GM23338 (cell line): ENCODE results near the gene PRKAR1B. TPM values are rescaled to one million over a fixed set of nuclear protein-coding genes. Genes with fewer than 3 reads are reported as not detected.

ENCODE experiments used
- ATAC-seq: fragments of 200-7000 bp; cut with Tn5 transposase; 3 replicates; pipeline ENCODE4 v1.9.1; 2020
- DNase-seq: peaks from one replicate; pipeline ENCODE4 v3.0.0-alpha.2; 2015; ENCODE audit warnings: low spot score
- H2AFZ ChIP-seq: fragments of 200-600 bp; sonication (generic); 2 replicates; pipeline ENCODE4 v1.8.0; 2016; ENCODE audit warnings: antibody characterized with exemption, mild to moderate bottlenecking, moderate library complexity
- H3F3A ChIP-seq: fragments of 200-600 bp; sonication (generic); replicated peaks from 2 replicates; pipeline ENCODE4 v1.8.0; 2017; ENCODE audit warnings: antibody characterized with exemption, mixed run types, low read depth
- H3K27ac ChIP-seq: fragments of 200-600 bp; sonication (generic); 2 replicates; pipeline ENCODE4 v1.6.1; 2016; ENCODE audit warnings: low read depth
- H3K27me3 ChIP-seq: fragments of 200-600 bp; sonication (generic); 2 replicates; pipeline ENCODE4 v1.8.0; 2016; ENCODE audit warnings: mild to moderate bottlenecking, mixed run types, moderate library complexity; ENCODE audit not compliant: insufficient read depth
- H3K36me3 ChIP-seq: fragments of 200-600 bp; sonication (generic); 2 replicates; pipeline ENCODE4 v1.8.0; 2016; ENCODE audit warnings: mild to moderate bottlenecking; ENCODE audit not compliant: insufficient read depth
- H3K4me1 ChIP-seq: fragments of 200-600 bp; sonication (generic); 2 replicates; pipeline ENCODE4 v1.8.0; 2016; ENCODE audit warnings: mild to moderate bottlenecking, moderate library complexity; ENCODE audit not compliant: insufficient read depth
- H3K4me2 ChIP-seq: fragments of 200-600 bp; sonication (generic); 2 replicates; pipeline ENCODE4 v1.7.1; 2017; ENCODE audit warnings: mixed run types
- H3K4me3 ChIP-seq: fragments of 200-600 bp; sonication (generic); 2 replicates; pipeline ENCODE4 v1.6.1; 2016; ENCODE audit warnings: mixed run types
- H3K79me2 ChIP-seq: fragments of 200-600 bp; sonication (generic); replicated peaks from 2 replicates; pipeline ENCODE4 v1.8.0; 2017; ENCODE audit warnings: mild to moderate bottlenecking; ENCODE audit not compliant: insufficient read depth
- H3K9me2 ChIP-seq: fragments of 200-600 bp; sonication (generic); 2 replicates; pipeline ENCODE4 v1.8.0; 2017; ENCODE audit not compliant: insufficient read depth
- H4K20me1 ChIP-seq: fragments of 200-600 bp; sonication (generic); replicated peaks from 2 replicates; pipeline ENCODE4 v1.8.0; 2017; ENCODE audit warnings: mild to moderate bottlenecking; ENCODE audit not compliant: insufficient read depth
- H3K27ac Mint-ChIP-seq: 2 replicates; pipeline ENCODE4 v1.8.0; 2020; ENCODE audit warnings: inconsistent platforms, mild to moderate bottlenecking, moderate library complexity, mixed read lengths
- H3K27me3 Mint-ChIP-seq: 3 replicates; pipeline ENCODE4 v1.8.0; 2022; ENCODE audit warnings: low read depth, mild to moderate bottlenecking, moderate library complexity, mixed read lengths, inconsistent platforms; ENCODE audit not compliant: insufficient read depth, poor library complexity
- H3K36me3 Mint-ChIP-seq: 3 replicates; pipeline ENCODE4 v1.8.0; 2021; ENCODE audit warnings: low read depth, mild to moderate bottlenecking, inconsistent platforms, moderate library complexity, mixed read lengths
- H3K4me1 Mint-ChIP-seq: 3 replicates; pipeline ENCODE4 v1.8.0; 2020; ENCODE audit warnings: mild to moderate bottlenecking, inconsistent platforms, mixed read lengths
- H3K4me3 Mint-ChIP-seq: 3 replicates; pipeline ENCODE4 v1.8.0; 2021; ENCODE audit warnings: moderate library complexity, mild to moderate bottlenecking, inconsistent platforms, mixed read lengths
- H3K9me3 Mint-ChIP-seq: 3 replicates; pipeline ENCODE4 v1.8.0; 2020; ENCODE audit warnings: moderate library complexity, mild to moderate bottlenecking, inconsistent platforms, mixed read lengths
- EZH2 ChIP-seq: fragments of 200-600 bp; sonication (generic); IDR thresholded peaks from one replicate; pipeline ENCODE4 v1.8.0; 2017; ENCODE audit warnings: antibody characterized with exemption, mild to moderate bottlenecking, low read depth; ENCODE audit not compliant: unreplicated experiment
- EZH2phosphoT487 ChIP-seq: fragments of 200-600 bp; sonication (generic); IDR thresholded peaks from one replicate; pipeline ENCODE4 v1.8.1; 2018; ENCODE audit warnings: antibody characterized with exemption; ENCODE audit not compliant: unreplicated experiment
- JUNB ChIP-seq: IDR thresholded peaks from one replicate; pipeline ENCODE4 v1.6.1; 2016; ENCODE audit warnings: antibody characterized with exemption; ENCODE audit not compliant: unreplicated experiment
- NANOG ChIP-seq: IDR thresholded peaks from 2 replicates; pipeline ENCODE4 v1.6.1; 2016; ENCODE audit warnings: antibody characterized with exemption, borderline replicate concordance
- POLR2AphosphoS5 ChIP-seq: IDR thresholded peaks from 2 replicates; pipeline ENCODE4 v1.6.1; 2016; ENCODE audit warnings: antibody characterized with exemption, low read depth
- REST ChIP-seq: IDR thresholded peaks from one replicate; pipeline ENCODE4 v1.6.1; 2018; ENCODE audit warnings: antibody characterized with exemption; ENCODE audit not compliant: unreplicated experiment
- STAT1 ChIP-seq: IDR thresholded peaks from one replicate; pipeline ENCODE4 v1.6.1; 2016; ENCODE audit warnings: antibody characterized with exemption; ENCODE audit not compliant: unreplicated experiment
- ZNF114 ChIP-seq: fragments of 250-450 bp; sonication (Bioruptor Pico); IDR thresholded peaks from 2 replicates; pipeline ENCODE4 v1.5.0; 2020; ENCODE audit warnings: mild to moderate bottlenecking, moderate library complexity
- ZNF331 ChIP-seq: fragments of 250-450 bp; sonication (Bioruptor Pico); IDR thresholded peaks from 2 replicates; pipeline ENCODE4 v1.5.0; 2020; ENCODE audit warnings: low read depth, mild to moderate bottlenecking, moderate library complexity
- polyA plus RNA-seq: library from polyadenylated mRNA; unstranded; fragments of >200 nt; fragmentation: Nextera tagmentation; extraction: Ambion mirVana; gene quantifications from 2 replicates; pipeline ENCODE4 v1.2.1, GENCODE V29; 2016
- total RNA-seq: library from RNA; depleted of rRNA; stranded (reverse); fragments of >200 nt; shearing (Covaris generic); gene quantifications from 2 replicates; pipeline ENCODE4 v1.2.3, GENCODE V29; 2014
- TF ChIP-seq, protein P1 (sequence below), 2 experiments: fragments of 200-600 bp in 1 of 2; sonication (generic) in 1 of 2; conservative IDR thresholded peaks; 2 replicates each; pipeline versions ENCODE4 v1.5.1 to v1.6.1; 2016 to 2017; ENCODE audit warnings: antibody characterized with exemption in 2 of 2, low read depth in 2 of 2, mild to moderate bottlenecking in 2 of 2, moderate library complexity in 1 of 2

PRKAR1B gene
- total and polyA plus RNA-seq, 2 experiments from 2014 or later, result 35.7 to 36.7 TPM

DNA sequence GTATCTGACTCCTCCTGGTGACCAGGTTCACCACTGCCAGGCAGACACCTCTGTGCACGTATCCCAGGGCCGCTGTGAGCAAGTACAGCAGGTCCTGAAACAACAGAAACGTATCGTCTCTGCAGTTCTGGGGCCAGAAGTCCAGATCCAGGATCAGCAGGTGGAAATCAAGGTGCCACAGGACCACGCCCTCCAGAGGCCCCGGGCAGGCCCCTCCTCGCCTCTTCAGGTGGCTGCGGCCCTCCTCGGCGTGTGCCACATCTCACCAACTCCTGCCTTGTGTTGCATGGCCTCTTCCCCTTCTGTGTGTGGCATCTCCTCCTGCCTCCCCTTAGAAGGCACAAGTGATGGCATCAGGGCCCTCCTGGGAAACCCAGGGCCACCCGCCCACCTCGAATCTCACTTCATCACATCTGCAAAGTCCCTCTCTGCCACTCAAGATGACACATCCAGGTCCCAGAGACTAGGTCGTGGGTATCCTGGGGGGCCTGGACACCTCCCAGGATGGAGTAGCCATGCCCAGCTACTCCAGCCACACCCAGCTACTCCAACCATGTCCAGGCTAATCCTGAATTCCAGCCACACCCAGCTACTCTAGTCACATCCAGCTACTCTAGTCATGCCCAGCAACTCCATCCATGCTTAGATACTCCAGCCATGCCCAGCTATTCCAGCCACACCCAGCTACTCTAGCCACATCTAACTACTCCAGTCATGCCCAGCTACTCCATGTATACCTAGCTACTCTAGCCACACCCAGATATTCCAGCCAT lies 53.2 kb downstream of the PRKAR1B start:
- no peak for ATAC-seq

DNA sequence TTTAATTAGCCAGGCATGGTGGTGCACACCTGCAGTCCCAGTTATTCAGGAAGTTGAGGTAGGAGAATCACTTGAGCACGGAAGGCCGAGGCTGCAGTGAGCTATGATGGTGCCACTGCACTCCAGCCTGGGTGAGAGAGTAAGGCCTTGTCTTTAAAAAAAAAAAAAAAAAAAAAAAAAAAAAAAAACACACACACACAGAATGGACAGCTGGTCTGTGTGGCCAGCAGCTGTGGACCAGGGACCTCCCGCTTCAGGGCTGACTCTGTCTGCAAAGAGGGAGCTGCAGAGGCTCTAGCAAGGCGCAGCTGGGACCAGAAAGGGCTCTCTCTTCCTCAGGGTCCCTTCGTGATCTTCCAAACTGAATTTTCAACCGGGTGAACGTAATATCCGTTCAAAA lies 54.2 kb downstream of the PRKAR1B start:
- Mint-ChIP-seq H3K4me1 (no peaks in the 10 kb centered on the region), H3K27me3 (peaks cover 8% of the 10 kb centered on the region), H3K27ac (no peak overlapping the region), H3K4me3 (no peak overlapping the region), H3K36me3 (peaks cover 66% of the 10 kb centered on the region), H3K9me3 (peaks cover 19% of the 10 kb centered on the region)
- Histone ChIP-seq H4K20me1 (no peaks in the 10 kb centered on the region; the same call in 1 of the 2 replicates), H3K4me2 (no peak overlapping the region), H3K4me1 (no peaks in the 10 kb centered on the region), H3K4me3 (no peak overlapping the region), H3K27ac (no peak overlapping the region), H3F3A (peaks cover 2% of the 10 kb centered on the region; the same call in 1 of the 2 replicates), H3K9me2 (0 out of 2 replicates have a peak, but pooled peaks cover 2% of the 10 kb centered on the region), H2AFZ (no peak overlapping the region), H3K36me3 (0 out of 2 replicates have a peak, but pooled peaks cover 8% of the 10 kb centered on the region), H3K79me2 (peaks cover 10% of the 10 kb centered on the region; the same call in 1 of the 2 replicates), H3K27me3 (no peaks in the 10 kb centered on the region)
- DNase-seq (no peak), ATAC-seq (no peak)
- no peak for TF ChIP-seq ZNF331 (CRISPR knock-in tag)
- no peak for TF ChIP-seq JUNB
- TF ChIP-seq EZH2phosphoT487, result no peak
- TF ChIP-seq STAT1, result no peak
- no peak for TF ChIP-seq POLR2AphosphoS5
- no peak for TF ChIP-seq REST
- TF ChIP-seq EZH2, result no peak
- no peak for TF ChIP-seq ZNF114
- TF ChIP-seq NANOG, result no peak

More for the DNA sequence above, 53.2 kb downstream of the PRKAR1B start:
- H3K9me3 Mint-ChIP-seq, result peaks cover 15% of the 10 kb centered on the region
- H3K9me2 ChIP-seq, result 0 out of 2 replicates have a peak, but pooled peaks cover 2% of the 10 kb centered on the region
- no peak overlapping the region for H3K27ac ChIP-seq
- TF ChIP-seq, protein P1, sequence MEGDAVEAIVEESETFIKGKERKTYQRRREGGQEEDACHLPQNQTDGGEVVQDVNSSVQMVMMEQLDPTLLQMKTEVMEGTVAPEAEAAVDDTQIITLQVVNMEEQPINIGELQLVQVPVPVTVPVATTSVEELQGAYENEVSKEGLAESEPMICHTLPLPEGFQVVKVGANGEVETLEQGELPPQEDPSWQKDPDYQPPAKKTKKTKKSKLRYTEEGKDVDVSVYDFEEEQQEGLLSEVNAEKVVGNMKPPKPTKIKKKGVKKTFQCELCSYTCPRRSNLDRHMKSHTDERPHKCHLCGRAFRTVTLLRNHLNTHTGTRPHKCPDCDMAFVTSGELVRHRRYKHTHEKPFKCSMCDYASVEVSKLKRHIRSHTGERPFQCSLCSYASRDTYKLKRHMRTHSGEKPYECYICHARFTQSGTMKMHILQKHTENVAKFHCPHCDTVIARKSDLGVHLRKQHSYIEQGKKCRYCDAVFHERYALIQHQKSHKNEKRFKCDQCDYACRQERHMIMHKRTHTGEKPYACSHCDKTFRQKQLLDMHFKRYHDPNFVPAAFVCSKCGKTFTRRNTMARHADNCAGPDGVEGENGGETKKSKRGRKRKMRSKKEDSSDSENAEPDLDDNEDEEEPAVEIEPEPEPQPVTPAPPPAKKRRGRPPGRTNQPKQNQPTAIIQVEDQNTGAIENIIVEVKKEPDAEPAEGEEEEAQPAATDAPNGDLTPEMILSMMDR (conservative IDR thresholded peaks at IDR 0.05; ENCODE audit: low read depth in 2 of 2), result no peak
- TF ChIP-seq ZNF331 (CRISPR knock-in tag) (no peak), NANOG (no peak), JUNB (no peak), ZNF114 (no peak)
- no peak overlapping the region for H3K4me3 ChIP-seq
- H3K27me3 ChIP-seq, result no peaks in the 10 kb centered on the region
- DNase-seq, result no peak
- no peak overlapping the region for H3K27ac Mint-ChIP-seq
- H3K36me3 Mint-ChIP-seq, result peaks cover 69% of the 10 kb centered on the region
- peaks cover 2% of the 10 kb centered on the region; the same call in 1 of the 2 replicates for H3F3A ChIP-seq
- H3K27me3 Mint-ChIP-seq, result peaks cover 8% of the 10 kb centered on the region
- H3K4me2 ChIP-seq, result no peak overlapping the region
- no peak overlapping the region for H2AFZ ChIP-seq
- H4K20me1 ChIP-seq, result no peaks in the 10 kb centered on the region; the same call in 1 of the 2 replicates
- no peaks in the 10 kb centered on the region for H3K4me1 ChIP-seq
- H3K4me1 Mint-ChIP-seq, result no peaks in the 10 kb centered on the region
- H3K36me3 ChIP-seq, result 0 out of 2 replicates have a peak, but pooled peaks cover 8% of the 10 kb centered on the region
- no peak overlapping the region for H3K4me3 Mint-ChIP-seq
- H3K79me2 ChIP-seq, result peaks cover 9% of the 10 kb centered on the region; the same call in 1 of the 2 replicates
